Fibroblast of pulmonary artery (primary cell): Measurements from ENCODE around the gene CWC27.

Experiments used
- DNase-seq: peaks from one replicate; pipeline ENCODE4 v3.0.0-alpha.2; 2010; ENCODE audit warnings: low read depth
- H3K4me3 ChIP-seq: replicated peaks from 2 replicates; pipeline ENCODE4 v1.5.1; 2011; ENCODE audit warnings: low read depth, mild to moderate bottlenecking, control low read depth, low read length, moderate library complexity
- CTCF ChIP-seq: IDR thresholded peaks from 2 replicates; pipeline ENCODE4 v1.5.1; 2011; ENCODE audit warnings: mild to moderate bottlenecking, control low read depth, low read length, inconsistent platforms; ENCODE audit errors: missing control alignments

The CWC27 gene

GRCh38 chr5:64836190-64836755 is 67.5 kb downstream of the CWC27 start:
- no peak for TF ChIP-seq CTCF
- peak; percentile 25 for DNase-seq
- H3K4me3 ChIP-seq, result no peak overlapping the region

GRCh38 chr5:64836786-64837185 is 68.1 kb downstream of the CWC27 start:
- no peak overlapping the region for H3K4me3 ChIP-seq
- no peak for TF ChIP-seq CTCF
- no peak for DNase-seq

- DNase-seq, result peak; percentile 36
- no peak overlapping the region for H3K4me3 ChIP-seq
- TF ChIP-seq CTCF, result no peak
Observed at GRCh38 chr5:64838376-64838775, 69.6 kb downstream of the CWC27 start.

DNA sequence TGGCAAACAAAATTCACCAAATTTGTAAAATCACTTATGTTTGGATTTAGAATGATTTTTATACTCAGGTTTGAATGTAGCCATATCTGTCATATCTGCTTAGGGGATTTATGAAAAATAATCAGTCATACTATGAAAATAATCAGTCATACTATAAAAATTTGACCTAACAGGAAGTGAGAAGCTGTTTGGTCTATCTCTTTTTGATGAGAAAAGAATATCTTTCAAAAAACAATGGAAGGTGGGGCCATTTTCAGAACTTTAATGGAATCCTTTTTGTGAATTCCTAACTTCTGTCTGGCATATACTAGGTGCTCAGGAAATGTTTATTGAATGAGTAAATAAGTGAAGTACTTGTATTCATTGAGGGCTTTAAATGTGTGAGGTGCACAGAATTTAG is 70.1 kb downstream of the CWC27 start:
- no peak overlapping the region for H3K4me3 ChIP-seq
- DNase-seq, result no peak
- no peak for TF ChIP-seq CTCF

DNA sequence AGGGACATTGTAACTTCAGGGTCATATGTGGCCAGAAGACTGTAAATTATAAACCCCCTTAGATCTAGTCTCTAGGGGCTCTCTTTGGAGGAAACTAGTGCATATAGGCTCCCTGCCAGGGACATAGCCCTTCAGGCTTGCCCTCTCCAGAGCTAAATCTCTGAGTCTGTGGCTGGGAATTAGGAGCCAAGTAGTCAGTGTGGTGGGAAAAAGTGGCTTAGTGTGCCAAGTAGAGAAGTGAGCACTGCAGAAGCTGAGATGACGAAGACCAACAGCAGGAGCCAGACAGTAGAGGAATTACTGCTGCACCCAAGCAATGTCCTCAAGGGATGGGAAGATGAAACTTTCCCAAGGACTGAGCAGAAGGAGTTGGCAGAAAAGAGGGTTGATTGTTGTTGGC is 71.2 kb downstream of the CWC27 start:
- TF ChIP-seq CTCF, result no peak
- no peak overlapping the region for H3K4me3 ChIP-seq
- DNase-seq, result no peak

- no peak overlapping the region for H3K4me3 ChIP-seq
- no peak for TF ChIP-seq CTCF
- no peak for DNase-seq
Observed at GRCh38 chr5:64840958-64841357, 72.2 kb downstream of the CWC27 start.

GRCh38 chr5:64853777-64854176 is 85.0 kb downstream of the CWC27 start:
- no peak overlapping the region for H3K4me3 ChIP-seq
- no peak for TF ChIP-seq CTCF
- DNase-seq, result no peak
